Heart right ventricle (tissue), 16 donors: Measurements from ENCODE around the gene CCDC124. TPM values are rescaled to one million over a fixed set of nuclear protein-coding genes. Genes with fewer than 3 reads are reported as not detected.

Experiments
- ATAC-seq, 8 donors: fragments of 200-7000 bp; cut with Tn5 transposase; one replicate each; pipeline ENCODE4 v1.9.1; 2020; ENCODE audit warnings: mild to moderate bottlenecking in 8 of 8, moderate library complexity in 8 of 8, moderate number of reproducible peaks in 1 of 8
- DNase-seq, 2 donors: peaks; one replicate each; pipeline ENCODE4 v3.0.0-alpha.2; 2020
- H3K27ac ChIP-seq, 10 donors: fragments of 200-600 bp; sonication (generic) in 2 of 10; one replicate each; pipeline versions ENCODE4 v1.5.0 to v1.8.0; 2020 to 2022; ENCODE audit warnings: mild to moderate bottlenecking in 3 of 10
- H3K27me3 ChIP-seq, 7 donors: fragments of 200-600 bp; one replicate each; pipeline ENCODE4 v1.8.0; 2021 to 2022; ENCODE audit warnings: mild to moderate bottlenecking in 2 of 7
- H3K36me3 ChIP-seq, 9 donors: fragments of 200-600 bp; sonication (generic) in 1 of 9; one replicate each; pipeline versions ENCODE4 v1.5.0 to v1.8.0; 2020 to 2022; ENCODE audit warnings: mild to moderate bottlenecking in 2 of 9
- H3K4me1 ChIP-seq, 9 donors: fragments of 200-600 bp; sonication (generic) in 1 of 9; one replicate each; pipeline versions ENCODE4 v1.5.0 to v1.8.0; 2020 to 2022; ENCODE audit warnings: mild to moderate bottlenecking in 4 of 9
- H3K4me3 ChIP-seq, 10 donors: fragments of 200-600 bp; sonication (generic) in 2 of 10; one replicate each; pipeline versions ENCODE4 v1.5.0 to v1.8.0; 2020 to 2022; ENCODE audit warnings: mild to moderate bottlenecking in 7 of 10, moderate library complexity in 2 of 10
- H3K9me3 ChIP-seq, 11 donors: fragments of 200-600 bp in 10 of 11; sonication (generic) in 2 of 11; one replicate each; pipeline versions ENCODE4 v1.5.0 to v1.8.0; 2013 to 2022; ENCODE audit warnings: mild to moderate bottlenecking in 2 of 11, control low read depth in 1 of 11, moderate library complexity in 1 of 11
- CTCF ChIP-seq, 9 donors: fragments of 200-600 bp; sonication (generic) in 2 of 9; IDR thresholded peaks; one replicate each; pipeline versions ENCODE4 v1.5.0 to v1.8.0; 2021 to 2022; ENCODE audit warnings: antibody characterized with exemption in 9 of 9, mild to moderate bottlenecking in 5 of 9, moderate library complexity in 1 of 9
- WGBS, 2 donors: extraction: QIAGEN DNeasy Blood & Tissue Kit; methylation state at CpG; one replicate each; pipeline ENCODE4 v1.1.7; 2013; ENCODE audit warnings: inconsistent platforms in 1 of 2; 5-methylcytosine and 5-hydroxymethylcytosine counted together
- intact Hi-C, 10 donors: fragments of 100-400 bp; cut with DNase I; formaldehyde crosslinking; loops; one replicate each; pipeline versions ENCODE4 v1.11.1 to v1.14.2; 2022
- polyA plus RNA-seq, 2 donors: library from polyadenylated mRNA; stranded (reverse); fragments of 200-250 nt; gene quantifications; one replicate each; pipeline ENCODE4 v1.2.3, GENCODE V29; 2013
- total RNA-seq, 10 donors: library from RNA; stranded (reverse); fragmentation: NEBNext Ultra II Directional in 3 of 10; extraction: Animal tissue kit (Norgen Biotek cat#: 25700) in 3 of 10; gene quantifications; one replicate each; pipeline versions ENCODE4 v1.2.1 to v1.2.4, GENCODE V29; 2021 to 2023
- donor health status: Arrhythmogenic right ventricular cardiomyopathy.
- donor health status: ischemic (EF 13 %, LVEDD 7.1; RV severe dilation, severe dysfunction).
- donor health status: healthy with polysubstance abuse.
- donor health status: DM: no; HTN: yes; CAD: no.
- donor health status: DM: no; HTN: no; CAD: no.
- donor health status: ischemic (EF 25% LVEDD 6.9; RV normal size, moderate dysfunction).
- donor health status: ischemic (EF 25% LVEDD 5.7; RV mildly dilated, moderate dysfunction).
- donor health status: healthy.
- donor health status: DM: yes; HTN: yes; CAD: no.
- donor health status: Ischemic cardiomyopathy.
- donor health status: ischemic (EF 35%, LVEDD 5.7; RV mildly dilated, moderate dysfunction).
- donor health status: nonischemic (EF 11% LVEDD 7.7; RV severe dilation, severe dysfunction).
- donor health status: DM: yes; HTN: yes; CAD: no.
- donor health status: PGD.
- donor health status: ischemic (EF 29% LVEDD 5.4; RV normal size, mild dysfunction).
- donor health status: nonischemic (EF 23%, LVEDD 6.1; RV moderate dilation, normal function).

The CCDC124 gene
- total and polyA plus RNA-seq, 12 donors: 52.0 to 240 (median 66.2) TPM

- Histone ChIP-seq H3K36me3 (no peaks in the 10 kb centered on the region), H3K27ac (no peak overlapping the region), H3K9me3 (no peaks in the 10 kb centered on the region), H3K4me3 (no peak overlapping the region), H3K4me1 (peaks cover 0 to 3% (median 0%) of the 10 kb centered on the region in 9 donors), H3K27me3 (peaks cover 13 to 89% (median 71%) of the 10 kb centered on the region in 7 donors)
- ATAC-seq (no peak), DNase-seq (no peak)
- intact Hi-C loops: no loop called here
- TF ChIP-seq CTCF (IDR thresholded peaks at IDR 0.05): no peak
These were observed 25.1 kb downstream of the CCDC124 start for GRCh38 chr19:17957885-17958284.

GRCh38 chr19:17963936-17964691 lies 31.3 kb downstream of the CCDC124 start:
- WGBS, 2 donors: 52 to 53% methylated on average over 12 to 13 of the region's 13 CpGs
- Histone ChIP-seq H3K36me3 (no peaks in the 10 kb centered on the region), H3K4me3 (no peak overlapping the region), H3K9me3 (no peaks in the 10 kb centered on the region), H3K4me1 (peaks cover 0 to 5% (median 0%) of the 10 kb centered on the region in 9 donors), H3K27ac (no peak overlapping the region), H3K27me3 (peaks cover 0 to 87% (median 74%) of the 10 kb centered on the region in 7 donors)
- no peak for TF ChIP-seq CTCF (IDR thresholded peaks at IDR 0.05)
- ATAC-seq: no peak
- DNase-seq: no peak
- intact Hi-C loops: no loop called here

DNA sequence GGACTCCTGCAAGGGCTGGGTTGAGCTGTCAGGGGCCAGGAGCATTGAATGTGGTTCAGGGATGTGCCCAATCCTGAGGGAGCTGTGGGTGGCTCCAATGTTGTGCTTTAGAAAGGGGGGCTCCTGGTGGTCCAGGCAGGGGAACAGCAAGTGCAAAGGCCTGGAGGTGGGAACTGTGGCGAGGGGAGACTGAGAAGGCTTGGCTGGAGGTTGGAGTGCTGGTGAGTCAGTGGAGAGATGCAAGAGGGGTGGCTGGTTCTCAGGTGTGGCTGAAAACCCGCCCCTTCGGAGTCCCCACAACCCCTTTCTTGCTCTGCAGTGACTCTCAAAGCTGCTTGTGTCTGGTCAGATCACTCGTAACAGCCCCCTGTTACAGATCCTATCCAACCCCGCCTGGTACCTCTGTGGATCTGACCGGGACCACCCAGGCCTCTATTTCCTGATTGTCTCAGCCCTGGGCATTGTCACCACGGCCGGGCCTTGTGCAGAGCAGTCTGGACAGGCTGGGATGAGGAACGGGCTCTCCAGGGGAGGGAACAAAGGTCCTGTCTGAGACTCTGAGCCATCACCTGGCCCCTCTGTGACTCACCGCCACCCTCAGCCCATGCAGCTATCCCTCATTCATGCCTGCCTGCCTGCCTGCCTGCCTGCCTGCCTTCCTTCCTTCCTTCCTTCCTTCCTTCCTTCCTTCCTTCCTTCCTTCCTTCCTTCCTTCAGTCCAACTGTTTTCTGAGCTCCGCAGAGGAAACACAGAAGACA lies 32.7 kb downstream of the CCDC124 start:
- WGBS, 2 donors: 59 to 64% methylated on average over 11 of the region's 11 CpGs
- intact Hi-C loops: no loop called here
- peaks cover 0 to 5% (median 0%) of the 10 kb centered on the region in 9 donors for H3K4me1 ChIP-seq
- H3K36me3 ChIP-seq: no peaks in the 10 kb centered on the region
- no peak for TF ChIP-seq CTCF (IDR thresholded peaks at IDR 0.05)
- ATAC-seq: no peak
- no peak overlapping the region for H3K27ac ChIP-seq
- no peak overlapping the region for H3K4me3 ChIP-seq
- H3K27me3 ChIP-seq: peaks cover 0 to 86% (median 71%) of the 10 kb centered on the region in 7 donors
- DNase-seq: no peak
- no peaks in the 10 kb centered on the region for H3K9me3 ChIP-seq

DNA sequence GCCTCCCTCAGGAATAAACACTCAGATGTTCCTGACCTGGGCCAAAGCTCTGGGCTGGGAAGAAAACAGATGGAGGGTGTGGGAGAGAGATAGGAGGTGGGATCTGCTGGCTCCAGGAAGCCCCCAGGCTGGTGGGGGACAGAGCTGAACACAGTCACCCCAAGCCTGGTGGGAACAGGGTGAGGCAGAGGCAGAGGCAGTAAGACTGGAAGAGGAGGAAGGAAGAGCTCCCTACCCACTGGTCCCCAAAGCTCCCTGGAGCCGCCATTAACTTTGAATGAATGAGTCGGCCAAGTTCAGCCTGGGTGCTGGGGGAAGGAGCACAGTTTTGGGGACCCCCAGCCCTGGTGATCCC lies 33.3 kb downstream of the CCDC124 start:
- no peak overlapping the region for H3K4me3 ChIP-seq
- TF ChIP-seq CTCF (IDR thresholded peaks at IDR 0.05): no peak
- peaks cover 0 to 5% (median 0%) of the 10 kb centered on the region in 9 donors for H3K4me1 ChIP-seq
- no peaks in the 10 kb centered on the region for H3K9me3 ChIP-seq
- H3K27ac ChIP-seq: no peak overlapping the region
- ATAC-seq (no peak), DNase-seq (no peak)
- intact Hi-C loops: no loop called here
- H3K36me3 ChIP-seq: no peaks in the 10 kb centered on the region
- peaks cover 0 to 88% (median 74%) of the 10 kb centered on the region in 7 donors for H3K27me3 ChIP-seq
- WGBS, 2 donors: 37 to 57% methylated on average over 2 of the region's 2 CpGs
